Spinal cord (tissue), 10 donors: Measurements from ENCODE around the gene USP44. TPM values are rescaled to one million over a fixed set of nuclear protein-coding genes. Genes with fewer than 3 reads are reported as not detected.

Source experiments
- DNase-seq, 6 donors: peaks; one replicate each; pipeline versions ENCODE4 v3.0.0 to v3.0.0-alpha.2; 2013 to 2015; ENCODE audit warnings: low spot score in 6 of 6, low read depth in 4 of 6
- H3K27ac ChIP-seq: one replicate; pipeline ENCODE4 v1.5.1; 2013; ENCODE audit warnings: low read depth, low read length, control low read depth
- H3K27me3 ChIP-seq: one replicate; pipeline ENCODE4 v1.6.1; 2013; ENCODE audit warnings: low read length; ENCODE audit not compliant: control insufficient read depth, insufficient read depth
- H3K36me3 ChIP-seq: one replicate; pipeline ENCODE4 v1.6.1; 2013; ENCODE audit warnings: low read length; ENCODE audit not compliant: control insufficient read depth, insufficient read depth
- H3K4me1 ChIP-seq: one replicate; pipeline ENCODE4 v1.6.1; 2013; ENCODE audit warnings: low read length; ENCODE audit not compliant: control insufficient read depth, insufficient read depth
- H3K4me3 ChIP-seq: one replicate; pipeline ENCODE4 v1.5.1; 2013; ENCODE audit warnings: low read depth, low read length, control low read depth
- H3K9me3 ChIP-seq: one replicate; pipeline ENCODE4 v1.6.1; 2013; ENCODE audit warnings: low read length; ENCODE audit not compliant: control insufficient read depth, insufficient read depth
- WGBS: methylation state at CpG from one replicate; pipeline ENCODE4 v1.1.5; 2013; ENCODE audit warnings: missing lambda C conversion rate; ENCODE audit not compliant: insufficient coverage; 5-methylcytosine and 5-hydroxymethylcytosine counted together
- polyA plus RNA-seq, 2 donors: library from polyadenylated mRNA; unstranded; fragments of 120-200 nt; gene quantifications; one replicate each; pipeline ENCODE4 v1.2.1, GENCODE V29; 2013; ENCODE audit not compliant: insufficient read length in 2 of 2
- total RNA-seq, 2 donors: library from RNA; depleted of rRNA in 1 of 2; stranded (reverse); fragments of 120-200 nt in 1 of 2; fragments of >200 nt in 1 of 2; gene quantifications; one replicate each; pipeline versions ENCODE4 v1.2.3 to v1.2.4, GENCODE V29; 2013 to 2014
- donor health status: healthy.

Gene USP44
- total and polyA plus RNA-seq, 4 donors: 1.3 to 4.4 (median 3.0) TPM

DNA sequence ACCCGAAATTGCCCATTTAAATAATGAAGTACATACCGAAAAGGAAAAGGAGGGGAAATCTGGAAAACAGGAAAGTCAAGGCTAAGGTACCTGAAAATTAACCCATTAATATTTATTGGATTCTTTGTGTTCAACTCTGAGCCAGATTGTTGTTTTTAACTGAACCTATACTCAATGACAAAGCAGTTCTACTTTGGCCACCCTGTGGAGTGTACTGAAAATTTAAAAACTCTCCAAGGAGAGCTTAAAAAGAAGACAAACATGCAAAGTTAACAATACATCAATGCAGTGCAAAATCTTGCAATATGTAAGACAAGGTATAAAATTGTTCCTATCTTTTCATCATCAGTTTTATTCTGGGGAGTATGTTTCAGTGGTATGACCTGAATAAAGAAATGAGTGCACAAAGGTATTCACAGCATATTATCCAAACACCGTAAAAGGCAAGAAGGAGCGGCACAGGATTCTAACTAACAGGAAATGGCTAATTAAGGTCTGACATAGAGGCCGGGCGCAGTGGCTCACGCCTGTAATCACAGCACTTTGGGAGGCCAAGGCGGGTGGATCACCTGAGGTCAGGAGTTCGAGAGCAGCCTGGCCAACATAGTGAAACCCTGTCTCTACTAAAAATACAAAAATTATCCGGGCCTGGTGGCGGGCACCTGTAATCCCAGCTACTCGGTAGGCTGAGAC, 1.7 kb downstream of the USP44 start:
- peaks cover 2% of the 10 kb centered on the region for H3K9me3 ChIP-seq
- DNase-seq: no peak
- no peak overlapping the region for H3K27ac ChIP-seq
- H3K27me3 ChIP-seq: peaks cover 24% of the 10 kb centered on the region
- H3K36me3 ChIP-seq: no peaks in the 10 kb centered on the region
- peaks cover 10% of the 10 kb centered on the region for H3K4me1 ChIP-seq
- WGBS: 87% methylated on average over 7 of the region's 12 CpGs
- H3K4me3 ChIP-seq: no peak overlapping the region

DNA sequence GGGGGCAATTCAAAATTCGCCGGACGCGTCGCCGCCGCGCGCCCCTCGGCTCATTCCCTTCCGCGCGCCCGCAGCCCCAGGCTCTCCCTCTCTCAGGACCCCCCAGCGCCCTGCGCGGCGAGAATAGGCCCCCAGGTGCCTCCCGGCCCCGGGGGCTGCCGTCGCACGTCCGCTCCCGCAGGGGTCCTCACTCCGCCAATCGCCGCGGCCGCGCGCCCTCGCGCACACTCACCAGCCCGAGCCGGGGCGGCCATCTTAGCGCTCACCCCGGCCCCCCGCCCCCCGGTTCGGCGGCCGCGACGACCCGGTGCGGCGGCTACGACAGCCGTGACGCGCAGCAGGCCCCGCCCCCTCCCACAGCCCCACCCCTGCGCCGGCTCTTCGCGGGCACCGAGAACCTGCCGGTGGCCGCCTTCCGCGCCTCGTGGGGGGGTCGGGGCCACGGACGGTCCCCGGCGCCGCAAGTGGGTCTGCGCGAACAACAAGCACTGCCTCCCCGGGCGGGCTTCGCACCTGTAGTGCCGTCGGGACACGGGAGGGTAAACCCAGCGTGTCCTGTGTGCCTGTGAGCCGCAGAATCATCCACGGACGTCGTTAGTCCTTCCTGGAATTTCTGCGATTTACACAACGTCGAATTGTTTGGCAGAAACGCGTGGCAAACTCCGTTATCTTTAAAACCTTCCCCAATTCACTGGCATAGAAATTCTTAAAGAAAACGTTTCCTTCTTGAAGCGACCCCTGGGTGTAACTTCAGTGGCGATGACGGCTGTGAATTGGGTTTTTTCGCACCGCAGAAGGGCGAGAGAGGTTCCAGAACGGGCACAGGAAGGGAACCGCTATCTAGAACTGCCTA, 2.5 kb downstream of the USP44 start:
- WGBS: under 1% methylated on average over 78 of the region's 98 CpGs
- peak overlapping the region; percentile 49 for H3K4me3 ChIP-seq
- no peaks in the 10 kb centered on the region for H3K36me3 ChIP-seq
- DNase-seq: peak in 4 of 6 donors; percentile 63 to 93 (median 76)
- H3K27me3 ChIP-seq: peaks cover 24% of the 10 kb centered on the region
- no peak overlapping the region for H3K27ac ChIP-seq
- H3K9me3 ChIP-seq: peaks cover 2% of the 10 kb centered on the region
- H3K4me1 ChIP-seq: peaks cover 10% of the 10 kb centered on the region

DNA sequence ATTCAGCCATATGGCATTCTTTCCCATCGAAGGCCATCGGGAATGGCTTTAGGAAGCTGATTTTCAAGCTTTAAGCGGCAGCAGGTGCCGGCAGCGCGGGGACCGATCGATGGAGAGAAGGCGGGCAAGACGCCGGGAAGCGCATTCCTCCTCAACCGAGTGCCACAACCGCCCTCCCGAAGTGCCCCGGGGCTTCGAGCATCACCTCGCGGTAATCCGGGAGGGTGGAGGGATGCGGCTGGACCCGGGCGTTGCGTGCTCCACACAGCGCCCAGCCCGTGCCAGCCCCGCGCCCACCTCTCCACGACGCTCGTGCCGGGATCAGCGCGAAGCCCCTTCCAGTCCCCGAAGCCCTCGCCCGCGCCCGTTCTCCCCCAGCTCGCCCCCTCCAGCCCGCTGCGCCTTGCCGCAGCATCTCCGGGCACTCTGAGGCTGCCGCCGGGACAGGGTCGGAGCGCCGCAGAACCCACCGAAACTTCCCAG, 3.2 kb downstream of the USP44 start:
- peak in 3 of 6 donors; percentile 15 to 77 (median 65) for DNase-seq
- WGBS: under 1% methylated on average over 50 of the region's 50 CpGs

DNA sequence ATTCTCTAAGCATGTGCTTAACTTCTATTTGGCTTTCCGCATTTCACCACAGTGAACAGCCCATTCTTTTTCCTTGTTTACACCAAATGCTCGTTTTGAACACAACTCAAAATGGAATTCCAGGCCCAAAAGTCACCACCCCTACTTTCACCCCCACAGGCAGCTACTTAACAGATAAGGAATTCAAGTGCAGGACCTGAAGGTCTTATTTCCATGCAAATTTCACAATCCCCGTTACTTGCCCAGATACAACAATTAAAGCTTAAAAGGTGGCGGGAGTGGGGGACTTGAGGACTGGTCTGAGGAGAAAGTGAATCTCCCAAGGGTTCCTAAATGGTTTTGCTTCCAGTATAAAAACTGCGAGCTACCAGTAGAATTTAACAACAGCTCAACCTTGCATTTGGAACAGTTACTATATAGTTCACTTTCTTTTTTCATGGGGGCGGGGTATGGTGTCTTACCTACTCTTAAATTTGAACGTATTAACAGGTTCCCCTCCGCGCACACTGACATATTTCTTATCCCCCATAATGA, 3.7 kb downstream of the USP44 start:
- 17% methylated on average over 6 of the region's 9 CpGs for WGBS
- Histone ChIP-seq H3K36me3 (no peaks in the 10 kb centered on the region), H3K4me1 (peaks cover 10% of the 10 kb centered on the region), H3K27ac (no peak overlapping the region), H3K4me3 (peak overlapping the region; percentile 49), H3K27me3 (peaks cover 24% of the 10 kb centered on the region), H3K9me3 (peaks cover 2% of the 10 kb centered on the region)
- DNase-seq: peak in 1 of 6 donors; percentile 22

More for the DNA sequence above, 3.2 kb downstream of the USP44 start:
- Histone ChIP-seq H3K4me1 (peaks cover 10% of the 10 kb centered on the region), H3K9me3 (peaks cover 2% of the 10 kb centered on the region), H3K27ac (no peak overlapping the region), H3K36me3 (no peaks in the 10 kb centered on the region), H3K27me3 (peaks cover 24% of the 10 kb centered on the region), H3K4me3 (peak overlapping the region; percentile 49)

DNA sequence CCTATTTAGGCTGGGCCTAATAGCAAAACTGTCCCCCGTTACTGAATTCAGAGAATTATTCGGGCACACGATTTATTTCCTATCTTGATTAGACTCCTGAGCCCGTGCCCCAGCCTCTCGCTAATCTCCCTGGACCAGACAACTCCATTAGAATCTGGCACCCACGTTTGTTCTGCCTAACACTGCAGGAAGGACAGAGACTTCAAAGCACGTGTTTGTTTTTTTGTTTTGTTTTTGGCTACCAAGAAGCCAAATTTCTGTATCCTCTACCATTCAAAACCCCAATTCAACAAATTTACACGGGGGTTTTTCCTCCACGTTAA, 4.8 kb downstream of the USP44 start:
- WGBS: 44% methylated on average over 4 of the region's 9 CpGs
- peaks cover 24% of the 10 kb centered on the region for H3K27me3 ChIP-seq
- H3K27ac ChIP-seq: no peak overlapping the region
- H3K4me1 ChIP-seq: peaks cover 10% of the 10 kb centered on the region
- no peak overlapping the region for H3K4me3 ChIP-seq
- peak in 1 of 6 donors; percentile 21 for DNase-seq
- no peaks in the 10 kb centered on the region for H3K36me3 ChIP-seq
- H3K9me3 ChIP-seq: peaks cover 2% of the 10 kb centered on the region

DNA sequence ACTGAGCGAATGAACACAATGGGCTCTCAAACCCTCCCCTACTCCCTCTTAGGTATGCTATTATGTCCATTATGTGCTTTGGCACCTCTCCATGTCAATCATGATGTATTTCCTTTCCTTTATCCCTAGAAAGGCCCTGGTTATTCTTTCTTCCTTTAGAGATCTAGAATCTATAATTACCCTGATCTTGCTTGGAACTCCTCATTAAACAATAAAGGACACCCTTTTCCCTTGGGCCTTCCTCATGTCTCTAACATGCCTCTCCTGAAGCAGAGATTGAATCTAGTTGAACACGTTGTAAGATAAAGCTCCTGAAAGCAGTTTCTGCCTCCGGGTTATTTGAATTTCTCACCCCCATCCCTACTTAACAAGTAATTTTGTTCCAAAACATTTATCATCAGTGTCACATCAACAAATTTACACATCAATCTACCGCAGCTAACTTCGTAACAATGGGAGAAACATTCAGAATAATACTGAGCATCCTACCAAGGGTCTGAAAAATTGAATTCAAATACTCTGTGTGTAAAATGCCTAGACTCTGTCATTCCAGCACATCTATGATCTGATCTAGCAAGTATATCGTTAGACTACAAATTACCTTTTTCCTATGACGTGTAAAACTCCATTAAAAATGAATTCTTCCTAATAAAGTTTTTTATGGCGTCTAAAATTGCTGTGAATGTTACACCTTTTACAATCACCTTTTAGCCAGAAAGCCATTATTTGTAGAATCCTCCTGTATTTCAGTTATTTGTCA, 5.4 kb downstream of the USP44 start:
- Histone ChIP-seq H3K36me3 (no peaks in the 10 kb centered on the region), H3K27ac (no peak overlapping the region), H3K4me1 (peaks cover 7% of the 10 kb centered on the region), H3K9me3 (peaks cover 2% of the 10 kb centered on the region), H3K4me3 (no peak overlapping the region), H3K27me3 (peaks cover 24% of the 10 kb centered on the region)
- 57% methylated on average over 1 of the region's 8 CpGs for WGBS
- DNase-seq: peak in 1 of 6 donors; percentile 5

DNA sequence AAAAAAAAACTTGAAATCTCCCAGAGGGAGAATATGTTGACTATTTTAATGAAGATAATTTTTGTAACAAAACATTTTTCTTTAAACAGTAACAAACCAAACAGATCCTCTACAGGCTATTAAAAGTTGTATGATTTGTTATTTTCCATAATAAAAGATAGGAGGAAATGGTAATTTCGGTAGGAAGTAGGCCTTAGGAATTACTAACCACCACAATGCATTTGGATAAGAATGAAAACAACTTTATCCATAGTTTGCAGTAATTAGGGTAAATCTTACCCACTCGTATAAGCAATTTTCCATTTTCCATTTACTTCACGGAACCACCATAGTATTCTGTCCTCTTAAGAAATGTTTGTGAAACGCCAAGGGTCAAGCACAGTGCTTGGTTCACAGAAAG, 6.0 kb downstream of the USP44 start:
- peaks cover 7% of the 10 kb centered on the region for H3K4me1 ChIP-seq
- no peaks in the 10 kb centered on the region for H3K36me3 ChIP-seq
- peaks cover 24% of the 10 kb centered on the region for H3K27me3 ChIP-seq
- no peak overlapping the region for H3K27ac ChIP-seq
- peaks cover 2% of the 10 kb centered on the region for H3K9me3 ChIP-seq
- no peak overlapping the region for H3K4me3 ChIP-seq
- WGBS: no CpG with 5 or more reads among the region's 4 CpGs
- DNase-seq: no peak

DNA sequence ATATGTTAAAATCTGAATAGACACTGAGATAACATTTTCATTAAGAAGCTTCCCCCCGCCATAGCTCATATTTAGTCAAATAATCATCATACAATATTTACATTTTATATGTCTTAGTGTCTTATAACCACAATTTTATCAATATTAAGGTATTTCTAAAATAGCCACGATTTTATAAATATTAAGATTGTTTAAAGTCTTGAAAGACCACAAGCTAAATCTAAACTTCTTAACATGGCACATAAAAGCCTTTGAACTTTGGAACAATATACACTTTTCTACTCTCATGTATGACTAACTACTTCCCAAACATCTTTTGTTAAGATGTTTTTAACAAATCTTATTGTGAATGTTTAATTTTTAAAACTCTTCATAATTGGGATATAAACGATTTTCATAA, 6.5 kb downstream of the USP44 start:
- no peak overlapping the region for H3K27ac ChIP-seq
- peaks cover 7% of the 10 kb centered on the region for H3K4me1 ChIP-seq
- H3K9me3 ChIP-seq: peaks cover 2% of the 10 kb centered on the region
- H3K36me3 ChIP-seq: no peaks in the 10 kb centered on the region
- peaks cover 24% of the 10 kb centered on the region for H3K27me3 ChIP-seq
- WGBS: no CpG with 5 or more reads among the region's 3 CpGs
- no peak for DNase-seq
- H3K4me3 ChIP-seq: no peak overlapping the region

DNA sequence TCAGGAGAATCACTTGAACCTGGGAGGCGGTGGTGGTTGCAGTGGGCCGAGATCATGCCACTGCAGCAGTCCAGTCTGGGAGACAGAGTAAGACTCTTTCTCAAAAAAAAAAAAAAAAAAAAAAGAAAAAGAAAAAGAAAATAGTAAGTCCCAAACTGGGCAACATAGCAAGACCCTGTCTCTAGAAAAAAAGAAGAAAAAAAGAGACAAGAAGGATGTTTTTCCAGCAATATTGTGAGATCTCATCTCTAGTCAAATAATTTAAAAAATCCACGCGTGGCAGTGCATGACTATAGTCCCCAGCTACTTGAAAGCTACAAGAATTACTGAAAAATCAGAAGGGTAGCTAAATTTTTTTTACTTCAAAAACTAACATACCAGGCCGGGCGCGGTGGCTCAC, 8.0 kb downstream of the USP44 start:
- H3K27ac ChIP-seq: no peak overlapping the region
- no peak for DNase-seq
- H3K4me1 ChIP-seq: peaks cover 5% of the 10 kb centered on the region
- H3K36me3 ChIP-seq: no peaks in the 10 kb centered on the region
- peaks cover 18% of the 10 kb centered on the region for H3K27me3 ChIP-seq
- no CpG with 5 or more reads among the region's 7 CpGs for WGBS
- H3K9me3 ChIP-seq: no peaks in the 10 kb centered on the region
- no peak overlapping the region for H3K4me3 ChIP-seq
